Lung (tissue), 12 donors: ENCODE measurements around the gene ARHGEF40. TPM values are rescaled to one million over a fixed set of nuclear protein-coding genes. Genes with fewer than 3 reads are reported as not detected.

ENCODE experiments used
- ATAC-seq: fragments of 200-7000 bp; cut with Tn5 transposase; one replicate; pipeline ENCODE4 v1.9.1; 2020; ENCODE audit warnings: moderate number of reproducible peaks; ENCODE audit not compliant: insufficient read depth, low FRiP score
- DNase-seq, 3 donors: peaks; one replicate each; pipeline ENCODE4 v3.0.0-alpha.2; 2013 to 2017
- H3K27ac ChIP-seq, 2 donors: one replicate each; pipeline ENCODE4 v1.5.1; 2013; ENCODE audit warnings: mild to moderate bottlenecking in 2 of 2, moderate library complexity in 2 of 2, control low read depth in 1 of 2, inconsistent platforms in 1 of 2, low read depth in 1 of 2, low read length in 1 of 2
- H3K27me3 ChIP-seq, 3 donors: one replicate each; pipeline ENCODE4 v1.5.1; 2013; ENCODE audit warnings: low read length in 2 of 3; ENCODE audit not compliant: control insufficient read depth in 3 of 3, insufficient read depth in 3 of 3
- H3K36me3 ChIP-seq, 4 donors: one replicate each; pipeline ENCODE4 v1.5.1; 2013; ENCODE audit warnings: low read length in 4 of 4, mild to moderate bottlenecking in 1 of 4, moderate library complexity in 1 of 4; ENCODE audit not compliant: control insufficient read depth in 4 of 4, insufficient read depth in 4 of 4
- H3K4me1 ChIP-seq, 5 donors: one replicate each; pipeline ENCODE4 v1.5.1; 2013; ENCODE audit warnings: low read length in 5 of 5, mild to moderate bottlenecking in 2 of 5, moderate library complexity in 1 of 5; ENCODE audit not compliant: control insufficient read depth in 5 of 5, insufficient read depth in 5 of 5
- H3K4me3 ChIP-seq: one replicate; pipeline ENCODE4 v1.5.1; 2013; ENCODE audit warnings: mild to moderate bottlenecking, control low read depth, moderate library complexity
- H3K9ac ChIP-seq, 2 donors: one replicate each; pipeline ENCODE4 v1.5.1; 2013; ENCODE audit warnings: low read length in 2 of 2, control low read depth in 1 of 2; ENCODE audit not compliant: insufficient read depth in 1 of 2
- H3K9me3 ChIP-seq, 4 donors: one replicate each; pipeline ENCODE4 v1.5.1; 2013; ENCODE audit warnings: low read length in 3 of 4, mild to moderate bottlenecking in 1 of 4, moderate library complexity in 1 of 4; ENCODE audit not compliant: control insufficient read depth in 4 of 4, insufficient read depth in 3 of 4
- CTCF ChIP-seq: IDR thresholded peaks from 2 replicates; pipeline ENCODE4 v1.5.1; 2012; ENCODE audit warnings: mild to moderate bottlenecking; ENCODE audit errors: control extremely low read depth, extremely low read depth
- WGBS, 2 donors: extraction: QIAGEN DNeasy Blood & Tissue Kit; methylation state at CpG; one replicate each; pipeline ENCODE4 v1.1.7; 2013; 5-methylcytosine and 5-hydroxymethylcytosine counted together
- polyA plus RNA-seq, 2 donors: library from polyadenylated mRNA; stranded (reverse); fragments of 200-250 nt; gene quantifications; one replicate each; pipeline ENCODE4 v1.2.1, GENCODE V29; 2013
- total RNA-seq, 2 donors: library from RNA; depleted of rRNA in 1 of 2; stranded (reverse); fragments of >200 nt in 1 of 2; gene quantifications; one replicate each; pipeline ENCODE4 v1.2.1, GENCODE V29; 2014 to 2021
- donor health status: control.
- donor health status: control.
- donor health status: Bipolar disorder and iron deficiency.
- donor health status: healthy.
- donor health status: DM: yes; HTN: yes; CAD: no.

The ARHGEF40 gene
- total and polyA plus RNA-seq, 4 donors = 13.1 to 48.6 (median 27.3) TPM

- H3K4me1 ChIP-seq = peaks cover 0 to 22% (median 0%) of the 10 kb centered on the region in 5 donors
- 92% methylated on average over 9 of the region's 9 CpGs for WGBS, 2 donors
- H3K9me3 ChIP-seq = no peaks in the 10 kb centered on the region
- H3K36me3 ChIP-seq = peaks cover 9 to 55% (median 39%) of the 10 kb centered on the region in 4 donors
- H3K27me3 ChIP-seq = no peaks in the 10 kb centered on the region
- H3K27ac ChIP-seq = no peak overlapping the region
- no peak for TF ChIP-seq CTCF
- H3K4me3 ChIP-seq = no peak overlapping the region
- DNase-seq (no peak), ATAC-seq (no peak)
- H3K9ac ChIP-seq = no peak overlapping the region
Observed at GRCh38 chr14:21073921-21074320, 3.8 kb downstream of the ARHGEF40 start.

- Histone ChIP-seq H3K27ac (no peak overlapping the region), H3K27me3 (no peaks in the 10 kb centered on the region), H3K4me1 (peaks cover 0 to 17% (median 0%) of the 10 kb centered on the region in 5 donors), H3K9me3 (no peaks in the 10 kb centered on the region), H3K4me3 (no peak overlapping the region), H3K36me3 (peaks cover 16 to 62% (median 43%) of the 10 kb centered on the region in 4 donors), H3K9ac (no peak overlapping the region)
- ATAC-seq (no peak), DNase-seq (no peak)
- WGBS, 2 donors = 92 to 93% methylated on average over 26 of the region's 26 CpGs
- no peak for TF ChIP-seq CTCF
Observed at GRCh38 chr14:21074398-21075272, 4.5 kb downstream of the ARHGEF40 start.

GRCh38 chr14:21075719-21076437 is 5.8 kb downstream of the ARHGEF40 start:
- Histone ChIP-seq H3K9ac (no peak overlapping the region), H3K4me3 (no peak overlapping the region), H3K27me3 (no peaks in the 10 kb centered on the region), H3K4me1 (peaks cover 0 to 17% (median 0%) of the 10 kb centered on the region in 5 donors), H3K9me3 (no peaks in the 10 kb centered on the region), H3K27ac (no peak overlapping the region), H3K36me3 (peaks cover 24 to 69% (median 50%) of the 10 kb centered on the region in 4 donors)
- no peak for DNase-seq
- ATAC-seq = no peak
- WGBS, 2 donors = 89 to 90% methylated on average over 9 of the region's 9 CpGs
- TF ChIP-seq CTCF = no peak
